ENCODE measurements around the gene HMOX2. TPM values are rescaled to one million over a fixed set of nuclear protein-coding genes. Genes with fewer than 3 reads are reported as not detected.

Gene HMOX2, protein sequence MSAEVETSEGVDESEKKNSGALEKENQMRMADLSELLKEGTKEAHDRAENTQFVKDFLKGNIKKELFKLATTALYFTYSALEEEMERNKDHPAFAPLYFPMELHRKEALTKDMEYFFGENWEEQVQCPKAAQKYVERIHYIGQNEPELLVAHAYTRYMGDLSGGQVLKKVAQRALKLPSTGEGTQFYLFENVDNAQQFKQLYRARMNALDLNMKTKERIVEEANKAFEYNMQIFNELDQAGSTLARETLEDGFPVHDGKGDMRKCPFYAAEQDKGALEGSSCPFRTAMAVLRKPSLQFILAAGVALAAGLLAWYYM
- 58.8 TPM for total RNA-seq

DNA sequence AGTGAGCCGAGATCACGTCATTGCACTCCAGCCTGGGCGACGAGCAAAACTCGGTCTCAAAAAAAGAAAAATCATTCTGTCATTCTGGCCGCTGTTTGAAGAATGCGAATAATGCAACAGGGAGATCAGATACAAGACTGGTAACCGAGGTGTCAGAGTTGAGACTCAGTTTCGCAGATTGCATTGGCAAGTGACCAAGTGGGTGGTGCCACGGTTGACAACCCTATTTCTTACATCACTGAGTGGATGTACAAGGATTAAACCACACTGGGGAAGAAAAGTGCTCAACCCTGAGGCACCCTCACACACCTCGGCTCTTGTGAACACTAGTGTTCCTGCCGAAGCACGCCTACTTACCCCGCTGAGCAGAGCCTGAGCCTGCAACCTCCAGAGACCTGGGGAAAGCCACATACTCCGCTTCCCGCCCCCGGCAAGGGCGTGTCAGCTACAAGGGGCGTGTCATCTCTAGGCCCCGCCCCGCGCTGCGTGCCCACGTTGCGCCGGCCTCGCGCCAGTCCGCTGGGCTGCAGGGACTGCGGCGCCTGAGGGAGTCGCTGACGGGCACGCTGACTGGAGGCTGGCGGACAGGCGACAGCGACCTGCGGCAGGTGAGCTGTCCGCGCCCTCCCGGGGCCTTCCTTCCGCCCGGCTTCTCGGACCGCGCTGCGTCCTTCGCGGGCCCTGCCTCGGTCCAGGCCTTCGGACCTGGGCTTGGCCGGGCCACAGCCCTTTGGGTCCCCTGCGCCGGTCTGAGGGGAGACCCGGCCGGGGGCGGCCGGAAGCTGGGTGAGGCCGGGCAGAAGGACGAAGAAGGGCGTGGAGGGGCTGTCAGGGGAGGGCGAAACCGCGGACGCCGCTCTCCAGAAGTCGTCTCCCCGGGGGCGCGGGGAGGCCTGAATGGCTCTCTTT is at the start of gene HMOX2:
Gene HMOX2 (plus strand): TSS at position 519 of the 909 bp plus-strand sequence. CDS start 29,127 bp downstream, outside the sequence.

DNA sequence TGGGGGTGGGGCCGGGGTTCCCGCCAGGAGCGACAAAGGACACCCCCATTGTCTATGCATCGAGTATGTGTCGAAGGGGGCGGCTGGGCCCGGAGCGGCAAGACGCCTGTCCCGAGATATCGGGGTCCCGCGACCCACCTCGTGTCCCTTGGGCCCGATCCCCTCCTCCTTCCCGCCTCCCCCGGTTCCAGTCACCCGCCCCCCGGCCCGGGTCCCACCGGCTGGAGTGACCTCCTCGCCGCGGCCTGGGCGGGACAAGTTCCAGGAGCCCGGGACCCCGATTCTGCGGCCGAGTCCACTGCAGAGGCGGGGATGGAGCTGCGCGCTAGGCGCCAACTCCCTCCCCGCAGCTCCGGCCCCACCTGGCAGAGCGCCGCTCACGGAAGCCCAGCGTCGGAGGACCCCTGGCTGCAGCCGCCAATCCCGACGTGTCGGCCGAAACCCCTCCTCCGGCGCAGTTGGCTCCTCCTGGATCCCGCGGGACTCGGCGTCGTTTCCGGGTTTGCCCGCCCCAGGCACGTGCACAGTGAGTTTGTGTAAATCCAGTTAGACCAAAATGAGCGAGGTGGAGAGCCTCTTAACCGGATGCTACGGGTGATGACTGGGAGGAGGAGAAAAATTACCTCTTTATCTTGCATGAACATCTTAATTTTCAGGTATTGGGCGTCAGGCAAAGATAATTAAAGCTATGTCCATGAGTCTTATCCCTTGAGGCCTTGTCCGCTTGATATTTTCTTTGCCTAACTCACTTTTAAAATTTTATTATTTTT is 1.8 kb upstream of the HMOX2 start, which contains the start of gene NMRAL1:
Gene NMRAL1 (minus strand): TSS at position 434 of the 770 bp plus-strand sequence. CDS start 493 bp downstream, outside the sequence.

DNA sequence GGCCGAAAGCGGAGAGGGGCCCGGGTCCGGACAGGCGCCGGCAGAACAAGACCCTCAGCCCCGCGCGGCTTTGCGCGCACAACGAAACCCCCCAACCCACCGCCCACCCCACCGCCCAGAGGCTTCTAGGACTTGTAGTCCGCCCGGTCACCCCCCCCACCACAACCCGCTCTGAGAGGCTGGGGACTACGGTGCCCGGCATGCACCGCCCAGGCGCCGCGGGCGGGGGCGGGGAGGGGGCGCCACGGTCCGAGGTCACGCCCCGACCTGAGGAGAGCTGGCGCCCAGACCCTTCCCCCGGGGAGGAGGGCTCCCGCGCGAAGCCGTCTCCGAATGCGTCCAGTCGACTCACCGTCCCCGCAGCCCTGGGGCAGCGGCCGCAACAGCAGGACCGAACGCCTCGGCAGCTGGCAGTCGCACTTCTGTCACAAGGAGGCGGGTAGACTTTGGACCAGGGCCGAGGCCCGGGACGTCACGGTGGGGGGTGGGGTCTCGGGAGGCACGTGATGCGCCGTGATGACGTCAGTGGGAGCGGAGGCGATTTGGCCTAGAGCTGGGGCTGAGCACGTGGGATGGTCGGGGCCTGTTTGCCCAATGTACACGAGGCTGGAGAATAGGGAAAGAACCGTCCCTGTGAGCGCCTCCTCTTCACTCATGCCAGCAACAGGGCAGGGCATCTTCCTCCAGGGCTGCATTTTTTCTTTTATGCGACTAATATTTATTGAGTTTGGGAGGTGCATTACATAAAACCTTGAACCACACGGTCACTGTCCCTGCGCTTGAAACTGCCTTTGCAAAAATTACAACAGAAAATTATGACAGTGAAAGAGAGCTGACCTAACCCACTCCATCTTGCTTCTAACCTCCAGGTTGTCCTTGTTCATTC is 62.4 kb downstream of the HMOX2 start, which contains the start of gene CDIP1:
Gene CDIP1 (minus strand): TSS at position 424 of the 886 bp plus-strand sequence. CDS start 24,643 bp downstream, outside the sequence.

DNA sequence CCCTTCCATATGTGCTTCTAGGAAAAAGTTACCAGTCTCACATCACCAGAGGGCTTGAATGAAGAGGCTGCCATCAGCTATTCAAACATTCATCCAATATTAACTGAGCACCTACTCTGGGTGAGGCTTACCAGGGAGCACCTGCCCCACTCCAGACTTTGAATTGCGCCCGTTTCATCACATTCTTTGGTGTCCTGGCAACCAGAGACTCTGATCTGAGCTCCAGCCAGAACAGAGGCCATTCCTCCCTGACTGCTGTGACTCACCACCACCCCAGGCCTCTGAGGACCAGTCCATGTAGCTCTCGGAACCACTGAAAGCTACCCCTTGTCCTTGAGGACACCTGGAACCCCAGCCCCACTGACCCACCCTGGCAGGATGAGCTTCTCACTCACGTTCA is 79.9 kb downstream of the HMOX2 start, which contains the start of gene C16orf96:
Gene C16orf96 (plus strand): TSS at position 229 of the 400 bp plus-strand sequence. CDS start 150 bp downstream, at position 379.

Small RNA genes within 50 kb of the gene (small RNA-seq; reads per million reads assigned to genes)
- gene AC012676.2: not detected

Other genes starting within 250 kb of the HMOX2 start
- 0.23 TPM for gene SRL, start 234.3 kb upstream of the HMOX2 start, total RNA-seq
- gene TFAP4, start 203.4 kb upstream of the HMOX2 start, total RNA-seq: 6.5 TPM
- 5.8 TPM for gene GLIS2, start 160.3 kb upstream of the HMOX2 start, total RNA-seq
- gene PAM16, start 125.1 kb upstream of the HMOX2 start, total RNA-seq: 26.1 TPM
- gene VASN, start 104.5 kb upstream of the HMOX2 start, total RNA-seq: 3.0 TPM
- 29.5 TPM for gene CORO7, start 59.8 kb upstream of the HMOX2 start, total RNA-seq
- 33.0 TPM for gene DNAJA3, start 50.5 kb upstream of the HMOX2 start, total RNA-seq
- gene NMRAL1, start 1.8 kb upstream of the HMOX2 start, total RNA-seq: 49.1 TPM
- 18.5 TPM for gene CDIP1, start 62.4 kb downstream of the HMOX2 start, total RNA-seq
- gene C16orf96, start 79.9 kb downstream of the HMOX2 start, total RNA-seq: 0.46 TPM
- 2.1 TPM for gene UBALD1, start 138.5 kb downstream of the HMOX2 start, total RNA-seq
- gene MGRN1, start 148.4 kb downstream of the HMOX2 start, total RNA-seq: 43.8 TPM
- gene NUDT16L1, start 217.2 kb downstream of the HMOX2 start, total RNA-seq: 47.5 TPM